WTC11 (cell line): Measurements from ENCODE around the gene KDF1. TPM values are rescaled to one million over a fixed set of nuclear protein-coding genes. Genes with fewer than 3 reads are reported as not detected.

Source experiments
- ATAC-seq: fragments of 200-7000 bp; cut with Tn5 transposase; 2 replicates; pipeline ENCODE4 v1.10.0; 2021; ENCODE audit warnings: mild to moderate bottlenecking, moderate library complexity
- CTCF ChIA-PET: fragments of 300-600 bp; sonication (Branson Sonifier 250); formaldehyde crosslinking; loops from one replicate; lab custom pipeline; 2021; ENCODE audit warnings: antibody characterized with exemption; lab: Charles Lee
- POLR2A ChIA-PET: fragments of 350-600 bp; sonication (Branson Sonifier 250); formaldehyde crosslinking; loops from one replicate; lab custom pipeline; 2021; ENCODE audit warnings: antibody characterized with exemption; lab: Charles Lee
- DNase-seq: peaks from one replicate; pipeline ENCODE4 v3.0.0; 2021; ENCODE audit warnings: low spot score
- H3K27ac Mint-ChIP-seq: 2 replicates; pipeline ENCODE4 v1.8.0; 2021; ENCODE audit warnings: mixed read lengths
- H3K27me3 Mint-ChIP-seq: 2 replicates; pipeline ENCODE4 v1.8.0; 2021; ENCODE audit warnings: low read depth, mild to moderate bottlenecking, moderate library complexity, mixed read lengths
- H3K36me3 Mint-ChIP-seq: 2 replicates; pipeline ENCODE4 v1.8.0; 2021; ENCODE audit warnings: mixed read lengths
- H3K4me1 Mint-ChIP-seq: 2 replicates; pipeline ENCODE4 v1.8.0; 2022; ENCODE audit warnings: mixed read lengths
- H3K4me3 Mint-ChIP-seq: 2 replicates; pipeline ENCODE4 v1.8.0; 2021; ENCODE audit warnings: mild to moderate bottlenecking, moderate library complexity, mixed read lengths
- H3K9me3 Mint-ChIP-seq: 2 replicates; pipeline ENCODE4 v1.8.0; 2021; ENCODE audit warnings: mixed read lengths
- CREB1 ChIP-seq: sonication (generic); formaldehyde crosslinking; IDR thresholded peaks from 2 replicates; pipeline ENCODE4 v1.8.0; 2023; ENCODE audit warnings: mild to moderate bottlenecking, missing genetic modification reagents
- E2F4 ChIP-seq: sonication (generic); formaldehyde crosslinking; IDR thresholded peaks from 2 replicates; pipeline ENCODE4 v1.8.1; 2022; ENCODE audit warnings: low read depth, mild to moderate bottlenecking, moderate library complexity, missing genetic modification reagents, borderline replicate concordance
- ESRRA ChIP-seq: sonication (generic); formaldehyde crosslinking; IDR thresholded peaks from 2 replicates; pipeline ENCODE4 v1.8.1; 2022; ENCODE audit warnings: mild to moderate bottlenecking, missing genetic modification reagents, borderline replicate concordance
- GABPB1 ChIP-seq: sonication (generic); formaldehyde crosslinking; IDR thresholded peaks from 2 replicates; pipeline ENCODE4 v1.8.1; 2023; ENCODE audit warnings: mild to moderate bottlenecking, missing genetic modification reagents
- GRHL2 ChIP-seq: fragments of 250-450 bp; sonication (Bioruptor Pico); IDR thresholded peaks from 2 replicates; pipeline ENCODE4 v1.8.0; 2022; ENCODE audit warnings: mild to moderate bottlenecking, moderate library complexity; ENCODE audit not compliant: insufficient replicate concordance, severe bottlenecking
- GTF2I ChIP-seq: fragments of 250-450 bp; sonication (Bioruptor Pico); conservative IDR thresholded peaks from 2 replicates; pipeline ENCODE4 v1.4.0; 2021; ENCODE audit warnings: mild to moderate bottlenecking
- NFYB ChIP-seq: sonication (generic); formaldehyde crosslinking; conservative IDR thresholded peaks from 2 replicates; pipeline ENCODE4 v1.8.0; 2022; ENCODE audit warnings: low read depth, missing genetic modification reagents
- NR3C1 ChIP-seq: sonication (generic); formaldehyde crosslinking; conservative IDR thresholded peaks from 2 replicates; pipeline ENCODE4 v1.8.1; 2023; ENCODE audit warnings: low read depth, mild to moderate bottlenecking, missing genetic modification reagents
- PRRX2 ChIP-seq: fragments of 250-450 bp; sonication (Bioruptor Pico); IDR thresholded peaks from 2 replicates; pipeline ENCODE4 v1.8.0; 2021; ENCODE audit warnings: mild to moderate bottlenecking
- RELA ChIP-seq: sonication (generic); formaldehyde crosslinking; IDR thresholded peaks from 2 replicates; pipeline ENCODE4 v1.8.1; 2022; ENCODE audit warnings: missing genetic modification reagents, mild to moderate bottlenecking, borderline replicate concordance
- SMAD3 ChIP-seq: sonication (generic); formaldehyde crosslinking; IDR thresholded peaks from 2 replicates; pipeline ENCODE4 v1.8.0; 2022; ENCODE audit warnings: missing genetic modification reagents, mild to moderate bottlenecking, borderline replicate concordance
- ZNF219 ChIP-seq: sonication (generic); formaldehyde crosslinking; IDR thresholded peaks from 2 replicates; pipeline ENCODE4 v1.8.0; 2023; ENCODE audit warnings: missing genetic modification reagents, mild to moderate bottlenecking, borderline replicate concordance
- ZNF263 ChIP-seq: sonication (generic); formaldehyde crosslinking; IDR thresholded peaks from 2 replicates; pipeline ENCODE4 v1.8.1; 2022; ENCODE audit warnings: low read depth, mild to moderate bottlenecking, moderate library complexity, missing genetic modification reagents
- ZNF416 ChIP-seq: fragments of 250-450 bp; sonication (Bioruptor Pico); IDR thresholded peaks from 2 replicates; pipeline ENCODE4 v1.9.0; 2021; ENCODE audit warnings: mild to moderate bottlenecking, inconsistent platforms
- ZNF671 ChIP-seq: fragments of 250-450 bp; sonication (Bioruptor Pico); IDR thresholded peaks from 2 replicates; pipeline ENCODE4 v1.8.0; 2021; ENCODE audit warnings: mild to moderate bottlenecking
- total RNA-seq: library from RNA; stranded (reverse); gene quantifications from 3 replicates; pipeline ENCODE4 v1.2.3, GENCODE V29; 2021
- TF ChIP-seq, protein P1 (sequence below): fragments of 250-450 bp; sonication (Bioruptor Pico); IDR thresholded peaks from 2 replicates; pipeline ENCODE4 v1.9.0; 2021; ENCODE audit warnings: mild to moderate bottlenecking
- TF ChIP-seq, protein P2 (sequence below): sonication (generic); formaldehyde crosslinking; IDR thresholded peaks from 2 replicates; pipeline ENCODE4 v1.8.1; 2023; ENCODE audit warnings: mild to moderate bottlenecking, missing genetic modification reagents, moderate library complexity
- TF ChIP-seq, protein P3 (sequence below): sonication (generic); formaldehyde crosslinking; IDR thresholded peaks from 2 replicates; pipeline ENCODE4 v1.8.0; 2023; ENCODE audit warnings: missing genetic modification reagents
- TF ChIP-seq, protein P4 (sequence below): sonication (generic); formaldehyde crosslinking; IDR thresholded peaks from 2 replicates; pipeline ENCODE4 v1.8.0; 2022; ENCODE audit warnings: mild to moderate bottlenecking, missing genetic modification reagents
- TF ChIP-seq, protein P5 (sequence below): fragments of 250-450 bp; sonication (Bioruptor Pico); IDR thresholded peaks from 2 replicates; pipeline ENCODE4 v2.1.2; 2022; ENCODE audit warnings: mild to moderate bottlenecking, moderate library complexity

Gene KDF1
- total RNA-seq, 1 experiment from 2014 or later, result 19.0 TPM

DNA sequence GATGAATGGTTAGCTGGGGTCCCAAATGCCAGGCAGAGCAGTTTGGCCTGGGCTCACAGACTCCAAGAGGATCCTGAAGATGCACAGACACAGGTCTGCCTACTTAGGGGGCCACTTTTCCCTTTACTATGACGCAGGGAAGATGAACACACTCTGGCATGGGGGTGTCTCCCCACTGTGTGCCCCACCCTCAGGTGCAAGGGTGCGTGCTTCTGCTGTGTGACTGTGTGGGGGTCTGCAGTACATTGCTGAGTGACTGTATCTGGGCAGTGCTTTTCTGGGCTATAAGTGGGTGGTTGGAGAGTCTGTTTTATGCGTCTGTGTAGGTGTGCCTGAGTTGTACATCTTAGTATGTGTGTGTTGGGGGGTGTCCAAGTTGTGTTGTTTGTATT, 50.3 kb downstream of the KDF1 start (continued):
- TF ChIP-seq RELA (CRISPR knock-in tag), result no peak
- TF ChIP-seq PRRX2, result no peak
- TF ChIP-seq, protein P1, sequence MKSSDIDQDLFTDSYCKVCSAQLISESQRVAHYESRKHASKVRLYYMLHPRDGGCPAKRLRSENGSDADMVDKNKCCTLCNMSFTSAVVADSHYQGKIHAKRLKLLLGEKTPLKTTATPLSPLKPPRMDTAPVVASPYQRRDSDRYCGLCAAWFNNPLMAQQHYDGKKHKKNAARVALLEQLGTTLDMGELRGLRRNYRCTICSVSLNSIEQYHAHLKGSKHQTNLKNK (CRISPR knock-in tag), result no peak
- TF ChIP-seq CREB1 (CRISPR knock-in tag), result no peak
- TF ChIP-seq ESRRA (CRISPR knock-in tag), result no peak
- TF ChIP-seq ZNF416 (CRISPR knock-in tag), result no peak
- TF ChIP-seq, all 79 proteins: peak for 0

DNA sequence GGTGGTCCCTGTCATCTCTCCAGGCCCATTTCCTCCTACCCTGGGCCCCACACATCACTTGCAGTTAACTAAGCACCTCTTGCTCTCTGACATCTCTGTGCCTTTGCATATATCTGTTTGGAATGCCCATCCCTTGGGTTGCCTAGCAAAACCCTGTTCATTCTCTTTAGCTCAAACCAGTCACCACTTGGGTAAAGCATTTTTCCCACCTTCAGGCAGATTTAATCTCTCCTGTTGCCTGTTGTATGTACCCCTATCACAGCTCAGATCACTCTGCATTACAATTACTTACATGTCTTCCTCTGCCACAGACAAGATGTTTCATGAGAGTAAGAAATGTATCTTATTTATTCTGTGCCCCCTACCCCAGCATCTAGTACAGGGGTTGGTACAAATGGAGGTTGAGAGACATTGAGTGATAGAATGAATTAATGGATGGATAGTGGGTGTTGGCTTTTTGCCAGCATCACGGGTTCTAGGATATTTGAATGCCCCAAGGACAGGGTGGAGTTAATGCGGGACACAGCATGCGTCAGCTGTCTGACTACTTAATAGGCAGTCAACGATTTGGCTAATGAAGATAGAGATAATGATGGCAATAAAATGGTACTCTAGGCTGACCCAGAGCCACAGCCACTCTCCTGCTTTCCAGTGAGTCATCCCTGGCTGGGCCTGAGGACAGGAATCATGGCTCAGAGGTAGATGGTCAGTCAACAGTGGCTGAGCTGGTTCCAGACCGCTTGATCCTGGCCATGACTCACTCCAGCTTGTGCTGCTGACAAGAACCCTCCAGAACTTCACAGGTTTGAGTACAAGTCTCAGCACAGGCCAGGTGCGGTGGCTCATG, 53.0 kb downstream of the KDF1 start:
- H3K36me3 Mint-ChIP-seq, result no peaks in the 10 kb centered on the region

More for the DNA sequence above, 53.0 kb downstream of the KDF1 start:
- no peak for DNase-seq
- H3K27ac Mint-ChIP-seq, result 0 out of 2 replicates have a peak overlapping the region, but pooled peaks have one; percentile 2
- TF ChIP-seq, protein P2, sequence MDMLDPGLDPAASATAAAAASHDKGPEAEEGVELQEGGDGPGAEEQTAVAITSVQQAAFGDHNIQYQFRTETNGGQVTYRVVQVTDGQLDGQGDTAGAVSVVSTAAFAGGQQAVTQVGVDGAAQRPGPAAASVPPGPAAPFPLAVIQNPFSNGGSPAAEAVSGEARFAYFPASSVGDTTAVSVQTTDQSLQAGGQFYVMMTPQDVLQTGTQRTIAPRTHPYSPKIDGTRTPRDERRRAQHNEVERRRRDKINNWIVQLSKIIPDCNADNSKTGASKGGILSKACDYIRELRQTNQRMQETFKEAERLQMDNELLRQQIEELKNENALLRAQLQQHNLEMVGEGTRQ (CRISPR knock-in tag), result no peak
- TF ChIP-seq GRHL2 (CRISPR knock-in tag) (no peak), GTF2I (CRISPR knock-in tag) (no peak), GABPB1 (CRISPR knock-in tag) (no peak), ZNF263 (CRISPR knock-in tag) (no peak), E2F4 (CRISPR knock-in tag) (no peak), ZNF671 (CRISPR knock-in tag) (no peak), NFYB (CRISPR knock-in tag) (no peak), CREB1 (CRISPR knock-in tag) (no peak), ZNF219 (CRISPR knock-in tag) (no peak), NR3C1 (no peak), SMAD3 (no peak)
- TF ChIP-seq, protein P3, sequence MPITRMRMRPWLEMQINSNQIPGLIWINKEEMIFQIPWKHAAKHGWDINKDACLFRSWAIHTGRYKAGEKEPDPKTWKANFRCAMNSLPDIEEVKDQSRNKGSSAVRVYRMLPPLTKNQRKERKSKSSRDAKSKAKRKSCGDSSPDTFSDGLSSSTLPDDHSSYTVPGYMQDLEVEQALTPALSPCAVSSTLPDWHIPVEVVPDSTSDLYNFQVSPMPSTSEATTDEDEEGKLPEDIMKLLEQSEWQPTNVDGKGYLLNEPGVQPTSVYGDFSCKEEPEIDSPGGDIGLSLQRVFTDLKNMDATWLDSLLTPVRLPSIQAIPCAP (CRISPR knock-in tag), result no peak
- TF ChIP-seq, protein P4, sequence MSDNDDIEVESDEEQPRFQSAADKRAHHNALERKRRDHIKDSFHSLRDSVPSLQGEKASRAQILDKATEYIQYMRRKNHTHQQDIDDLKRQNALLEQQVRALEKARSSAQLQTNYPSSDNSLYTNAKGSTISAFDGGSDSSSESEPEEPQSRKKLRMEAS (CRISPR knock-in tag), result no peak
- TF ChIP-seq, protein P5, sequence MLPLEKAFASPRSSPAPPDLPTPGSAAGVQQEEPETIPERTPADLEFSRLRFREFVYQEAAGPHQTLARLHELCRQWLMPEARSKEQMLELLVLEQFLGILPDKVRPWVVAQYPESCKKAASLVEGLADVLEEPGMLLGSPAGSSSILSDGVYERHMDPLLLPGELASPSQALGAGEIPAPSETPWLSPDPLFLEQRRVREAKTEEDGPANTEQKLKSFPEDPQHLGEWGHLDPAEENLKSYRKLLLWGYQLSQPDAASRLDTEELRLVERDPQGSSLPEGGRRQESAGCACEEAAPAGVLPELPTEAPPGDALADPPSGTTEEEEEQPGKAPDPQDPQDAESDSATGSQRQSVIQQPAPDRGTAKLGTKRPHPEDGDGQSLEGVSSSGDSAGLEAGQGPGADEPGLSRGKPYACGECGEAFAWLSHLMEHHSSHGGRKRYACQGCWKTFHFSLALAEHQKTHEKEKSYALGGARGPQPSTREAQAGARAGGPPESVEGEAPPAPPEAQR, result no peak
- TF ChIP-seq, all 79 proteins: peak for 0
- H3K4me3 Mint-ChIP-seq, result no peak overlapping the region
- no peaks in the 10 kb centered on the region for H3K4me1 Mint-ChIP-seq
- CTCF ChIA-PET, result no interaction called here
- no peaks in the 10 kb centered on the region for H3K9me3 Mint-ChIP-seq
- no peak for ATAC-seq
- POLR2A ChIA-PET, result no interaction called here
- H3K27me3 Mint-ChIP-seq, result peaks cover 10% of the 10 kb centered on the region; the same call in 1 of the 2 replicates
